Liver (tissue), 9 donors: Measurements from ENCODE around the gene SLCO2A1. TPM values are rescaled to one million over a fixed set of nuclear protein-coding genes. Genes with fewer than 3 reads are reported as not detected.

ENCODE experiments used
- DNase-seq: peaks from one replicate; pipeline ENCODE4 v3.0.0-alpha.2; 2017; ENCODE audit warnings: low spot score
- H3K27ac ChIP-seq, 2 donors: one replicate each; pipeline ENCODE4 v1.7.0; 2013; ENCODE audit warnings: inconsistent platforms in 2 of 2, low read length in 2 of 2, control low read depth in 1 of 2, low read depth in 1 of 2, mild to moderate bottlenecking in 1 of 2
- H3K27me3 ChIP-seq, 4 donors: one replicate each; pipeline versions ENCODE4 v1.6.1 to v1.7.0; 2013; ENCODE audit warnings: low read length in 3 of 4, inconsistent platforms in 1 of 4, mild to moderate bottlenecking in 1 of 4, moderate library complexity in 1 of 4; ENCODE audit not compliant: control insufficient read depth in 4 of 4, insufficient read depth in 4 of 4
- H3K36me3 ChIP-seq, 4 donors: one replicate each; pipeline versions ENCODE4 v1.6.1 to v1.7.0; 2013; ENCODE audit warnings: low read length in 3 of 4, mild to moderate bottlenecking in 3 of 4, low read depth in 1 of 4, moderate library complexity in 1 of 4; ENCODE audit not compliant: control insufficient read depth in 4 of 4, insufficient read depth in 3 of 4
- H3K4me1 ChIP-seq, 4 donors: one replicate each; pipeline versions ENCODE4 v1.6.1 to v1.7.0; 2013; ENCODE audit warnings: low read length in 3 of 4, mild to moderate bottlenecking in 3 of 4, moderate library complexity in 1 of 4; ENCODE audit not compliant: control insufficient read depth in 4 of 4, insufficient read depth in 4 of 4
- H3K4me3 ChIP-seq, 3 donors: one replicate each; pipeline versions ENCODE4 v1.6.1 to v1.7.0; 2013; ENCODE audit warnings: low read length in 3 of 3, control low read depth in 1 of 3, low read depth in 1 of 3, mild to moderate bottlenecking in 1 of 3
- H3K9ac ChIP-seq, 2 donors: one replicate each; pipeline ENCODE4 v1.7.0; 2013; ENCODE audit warnings: low read length in 2 of 2, mild to moderate bottlenecking in 2 of 2, moderate library complexity in 2 of 2, control low read depth in 1 of 2, low read depth in 1 of 2
- H3K9me3 ChIP-seq, 4 donors: one replicate each; pipeline versions ENCODE4 v1.6.1 to v1.7.0; 2013; ENCODE audit warnings: low read length in 3 of 4; ENCODE audit not compliant: control insufficient read depth in 4 of 4
- CTCF ChIP-seq: fragments of 150-350 bp; IDR thresholded peaks from 2 replicates; pipeline ENCODE4 v1.5.1; 2017; ENCODE audit warnings: improper control_type of control experiment, low read depth, low read length; ENCODE audit not compliant: missing input control
- EGR1 ChIP-seq, 2 donors: IDR thresholded peaks; 2 replicates each; pipeline ENCODE4 v1.6.1; 2016 to 2018; ENCODE audit warnings: antibody characterized with exemption in 2 of 2, low read depth in 2 of 2
- FOXA1 ChIP-seq: IDR thresholded peaks from 2 replicates; pipeline ENCODE4 v1.6.1; 2016; ENCODE audit warnings: antibody characterized with exemption
- FOXA2 ChIP-seq: IDR thresholded peaks from 2 replicates; pipeline ENCODE4 v1.6.1; 2016; ENCODE audit warnings: antibody characterized with exemption
- GABPA ChIP-seq, 2 donors: IDR thresholded peaks in 1 of 2; conservative IDR thresholded peaks in 1 of 2; 2 replicates each; pipeline ENCODE4 v1.6.1; 2016; ENCODE audit warnings: antibody characterized with exemption in 2 of 2, mild to moderate bottlenecking in 1 of 2, moderate library complexity in 1 of 2
- HNF4A ChIP-seq, 2 donors: conservative IDR thresholded peaks; 2 replicates each; pipeline ENCODE4 v1.6.1; 2016; ENCODE audit warnings: antibody characterized with exemption in 2 of 2, mild to moderate bottlenecking in 2 of 2
- HNF4G ChIP-seq: IDR thresholded peaks from 2 replicates; pipeline ENCODE4 v1.6.1; 2016; ENCODE audit warnings: antibody characterized with exemption
- JUND ChIP-seq, 2 donors: IDR thresholded peaks; 2 replicates each; pipeline ENCODE4 v1.6.1; 2016; ENCODE audit warnings: antibody characterized with exemption in 2 of 2
- MAX ChIP-seq: IDR thresholded peaks from 2 replicates; pipeline ENCODE4 v1.6.1; 2016; ENCODE audit warnings: antibody characterized with exemption
- NR2F2 ChIP-seq: IDR thresholded peaks from 2 replicates; pipeline ENCODE4 v1.6.1; 2016; ENCODE audit warnings: antibody characterized with exemption
- RAD21 ChIP-seq, 2 donors: IDR thresholded peaks; 2 replicates each; pipeline ENCODE4 v1.6.1; 2016; ENCODE audit warnings: antibody characterized with exemption in 2 of 2, mild to moderate bottlenecking in 2 of 2
- REST ChIP-seq: IDR thresholded peaks from 2 replicates; pipeline ENCODE4 v1.6.1; 2016; ENCODE audit warnings: antibody characterized with exemption, mild to moderate bottlenecking
- RXRA ChIP-seq, 2 donors: IDR thresholded peaks; 2 replicates each; pipeline ENCODE4 v1.6.1; 2017 to 2018; ENCODE audit warnings: antibody characterized with exemption in 2 of 2, mild to moderate bottlenecking in 1 of 2
- SP1 ChIP-seq: IDR thresholded peaks from 2 replicates; pipeline ENCODE4 v1.6.1; 2018; ENCODE audit warnings: antibody characterized with exemption, mild to moderate bottlenecking
- TAF1 ChIP-seq: conservative IDR thresholded peaks from 2 replicates; pipeline ENCODE4 v1.6.1; 2016; ENCODE audit warnings: antibody characterized with exemption, mild to moderate bottlenecking
- YY1 ChIP-seq: IDR thresholded peaks from 2 replicates; pipeline ENCODE4 v1.6.1; 2016; ENCODE audit warnings: antibody characterized with exemption, mild to moderate bottlenecking
- ZBTB33 ChIP-seq: IDR thresholded peaks from 2 replicates; pipeline ENCODE4 v1.6.1; 2016; ENCODE audit warnings: antibody characterized with exemption
- WGBS: extraction: QIAGEN DNeasy Blood & Tissue Kit; methylation state at CpG from one replicate; pipeline ENCODE4 v1.1.7; 2013; 5-methylcytosine and 5-hydroxymethylcytosine counted together
- polyA plus RNA-seq, 2 donors: library from polyadenylated mRNA; stranded (reverse) in 1 of 2; unstranded in 1 of 2; fragments of 200-250 nt in 1 of 2; fragments of >200 nt in 1 of 2; fragmentation: Nextera tagmentation in 1 of 2; extraction: Ambion mirVana in 1 of 2; gene quantifications; one replicate each; pipeline versions ENCODE4 v1.2.1 to v1.2.3, GENCODE V29; 2013 to 2015
- total RNA-seq, 2 donors: library from RNA; depleted of rRNA; stranded (reverse); fragments of >200 nt; gene quantifications; one replicate each; pipeline ENCODE4 v1.2.3, GENCODE V29; 2014
- TF ChIP-seq, protein P1 (sequence below): IDR thresholded peaks from 2 replicates; pipeline ENCODE4 v1.6.1; 2016; ENCODE audit warnings: antibody characterized with exemption
- donor health status: healthy.
- donor health status: healthy.
- donor health status: healthy.
- donor health status: healthy.
- donor health status: healthy.

The SLCO2A1 gene
- total and polyA plus RNA-seq, 4 donors = 0.56 to 3.1 (median 2.2) TPM

- Histone ChIP-seq H3K27me3 (no peaks in the 10 kb centered on the region), H3K36me3 (no peaks in the 10 kb centered on the region), H3K9ac (no peak overlapping the region), H3K4me3 (no peak overlapping the region), H3K27ac (no peak overlapping the region), H3K9me3 (no peaks in the 10 kb centered on the region), H3K4me1 (no peaks in the 10 kb centered on the region)
- 90% methylated on average over 7 of the region's 7 CpGs for WGBS
- TF ChIP-seq FOXA2 (no peak), HNF4A (conservative IDR thresholded peaks at IDR 0.05) (no peak), SP1 (no peak), EGR1 (IDR thresholded peaks at IDR 0.05; ENCODE audit: low read depth in 2 of 2) (no peak), CTCF (no peak), ZBTB33 (no peak), RAD21 (IDR thresholded peaks at IDR 0.05) (no peak)
- TF ChIP-seq, protein P1, sequence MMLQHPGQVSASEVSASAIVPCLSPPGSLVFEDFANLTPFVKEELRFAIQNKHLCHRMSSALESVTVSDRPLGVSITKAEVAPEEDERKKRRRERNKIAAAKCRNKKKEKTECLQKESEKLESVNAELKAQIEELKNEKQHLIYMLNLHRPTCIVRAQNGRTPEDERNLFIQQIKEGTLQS = no peak
- DNase-seq = no peak
These were observed 80.7 kb downstream of the SLCO2A1 start for GRCh38 chr3:133948996-133949395.

- no peaks in the 10 kb centered on the region for H3K36me3 ChIP-seq
- H3K4me3 ChIP-seq = no peak overlapping the region
- H3K4me1 ChIP-seq = no peaks in the 10 kb centered on the region
- no peak for DNase-seq
- TF ChIP-seq MAX (no peak), EGR1 (IDR thresholded peaks at IDR 0.05; ENCODE audit: low read depth in 2 of 2) (no peak), FOXA2 (no peak), YY1 (no peak), HNF4A (conservative IDR thresholded peaks at IDR 0.05) (no peak), TAF1 (no peak), SP1 (no peak), RAD21 (IDR thresholded peaks at IDR 0.05) (no peak), ZBTB33 (no peak), NR2F2 (no peak), RXRA (IDR thresholded peaks at IDR 0.05) (no peak), JUND (IDR thresholded peaks at IDR 0.05) (no peak), HNF4G (no peak), FOXA1 (no peak), REST (no peak), CTCF (no peak), GABPA (IDR thresholded peaks at IDR 0.05 in 1 of 2, conservative IDR thresholded peaks at IDR 0.05 in 1 of 2) (no peak)
- TF ChIP-seq, protein P1 = no peak
- 95% methylated on average over 9 of the region's 9 CpGs for WGBS
- no peaks in the 10 kb centered on the region for H3K9me3 ChIP-seq
- H3K27me3 ChIP-seq = no peaks in the 10 kb centered on the region
- H3K27ac ChIP-seq = no peak overlapping the region
- no peak overlapping the region for H3K9ac ChIP-seq
These were observed 81.5 kb downstream of the SLCO2A1 start for GRCh38 chr3:133948131-133948810.
